NCI-H524 (cell line): ENCODE measurements around the gene DNPEP.
A peak's percentile ranks its signal among the peaks of the same experiment; 100 is the strongest.
"Not testable (repeated sequence)": the region's sequence is repeated elsewhere in the genome, so short reads cannot be mapped to it uniquely, and the experiment has no call there.

ENCODE experiments used
- DNase-seq, 2 experiments: peaks; one replicate each; lab custom pipeline; 2025; lab: John Stamatoyannopoulos, UW

Gene DNPEP

DNA sequence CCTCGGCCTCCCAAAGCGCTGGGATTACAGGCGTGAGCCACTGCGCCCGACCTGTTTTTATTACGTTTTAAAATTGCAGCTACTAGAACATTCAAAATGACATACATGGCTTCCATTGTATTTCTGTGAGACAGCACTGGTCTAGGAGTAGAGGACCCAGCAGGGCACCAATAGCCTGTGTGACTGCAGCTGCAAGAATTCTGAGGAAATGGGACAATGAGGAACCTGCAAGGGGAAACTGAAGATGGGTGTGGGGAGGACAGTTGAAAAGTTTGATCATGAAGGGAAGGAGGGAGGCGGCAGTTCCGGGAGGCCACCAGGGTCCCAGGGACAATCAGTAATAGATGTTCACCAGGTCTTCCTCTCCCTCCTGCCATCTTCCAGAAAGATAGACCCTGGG, 13.9 kb upstream of the DNPEP start:
- DNase-seq: no peak

GRCh38 chr2:219400562-219400961, 12.8 kb upstream of the DNPEP start:
- no peak for DNase-seq

GRCh38 chr2:219399716-219400478, 12.2 kb upstream of the DNPEP start:
- no peak for DNase-seq

- DNase-seq: peak in 1 of 2 experiments; percentile 29
Observed at GRCh38 chr2:219398721-219399363, 11.1 kb upstream of the DNPEP start.

DNA sequence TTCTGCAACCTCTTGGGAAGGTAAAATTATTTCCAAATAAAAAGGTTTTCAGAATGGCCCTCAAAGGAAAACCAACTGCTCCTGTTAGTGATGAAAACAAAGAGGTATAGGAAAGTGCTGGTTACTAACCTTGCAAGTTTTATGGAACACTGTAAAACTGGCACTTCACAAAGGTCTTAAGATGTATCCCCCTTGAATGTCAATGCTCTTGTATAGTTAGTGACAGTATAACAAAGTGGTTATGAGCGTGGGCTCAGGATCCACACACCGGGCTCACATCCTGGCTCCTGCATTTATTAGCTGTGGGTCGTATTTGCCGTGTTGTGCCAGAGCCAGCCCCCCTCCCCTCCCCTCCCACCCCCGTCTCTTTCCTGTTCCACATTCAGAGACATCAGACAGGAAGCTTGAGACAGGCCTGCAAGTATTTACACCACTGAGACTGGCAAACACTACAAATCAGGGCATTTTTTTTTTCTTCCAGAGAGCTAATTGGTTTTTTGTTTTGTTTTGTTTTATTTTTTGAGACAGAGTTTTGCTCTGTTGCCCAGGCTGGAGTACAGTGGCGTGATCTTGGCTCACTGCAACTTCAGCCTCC, 9.2 kb upstream of the DNPEP start:
- DNase-seq: no peak

DNA sequence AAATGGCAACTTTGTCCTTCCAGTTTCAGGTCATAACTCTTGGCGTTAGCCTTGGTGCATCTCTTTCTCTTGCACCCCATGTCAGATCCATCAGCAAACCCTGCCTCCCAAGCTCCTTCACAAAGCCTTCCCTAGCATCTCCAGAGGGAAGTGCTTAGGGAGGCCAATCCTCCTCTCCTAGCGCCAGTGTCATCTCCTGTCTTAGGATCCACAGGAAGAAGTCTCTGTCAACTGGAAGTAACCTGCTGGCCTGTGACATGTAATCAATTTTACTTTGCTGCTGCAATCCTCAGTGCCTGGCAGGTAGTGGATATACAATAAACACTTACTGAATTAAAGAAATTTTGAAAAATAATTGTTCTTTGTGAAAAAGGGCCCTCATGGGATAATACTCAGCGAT, 7.9 kb upstream of the DNPEP start:
- DNase-seq: no peak

- not testable (repeated sequence) for DNase-seq
Observed at GRCh38 chr2:219395056-219395455, 7.3 kb upstream of the DNPEP start.

DNA sequence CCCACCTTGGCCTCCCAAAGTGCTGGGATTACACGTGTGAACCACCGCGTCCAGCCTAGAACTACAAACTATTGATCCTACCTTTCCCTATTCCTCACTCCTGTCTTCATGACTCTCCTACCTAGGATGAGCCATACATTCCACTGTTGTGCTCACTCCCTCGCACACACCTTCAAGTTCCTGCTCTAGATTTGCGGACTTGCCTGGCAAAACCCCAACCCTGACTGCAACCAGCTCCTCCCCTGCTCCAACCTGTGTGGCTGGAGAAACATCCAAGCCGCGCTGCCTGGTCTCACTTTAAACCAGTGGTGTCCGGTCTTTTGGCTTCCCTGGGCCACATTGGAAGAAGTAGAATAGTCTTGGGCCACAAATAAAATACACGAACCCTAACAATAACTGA, 5.0 kb upstream of the DNPEP start:
- no peak for DNase-seq

- DNase-seq: no peak
Observed at GRCh38 chr2:219388907-219389156, 1.1 kb upstream of the DNPEP start.

DNA sequence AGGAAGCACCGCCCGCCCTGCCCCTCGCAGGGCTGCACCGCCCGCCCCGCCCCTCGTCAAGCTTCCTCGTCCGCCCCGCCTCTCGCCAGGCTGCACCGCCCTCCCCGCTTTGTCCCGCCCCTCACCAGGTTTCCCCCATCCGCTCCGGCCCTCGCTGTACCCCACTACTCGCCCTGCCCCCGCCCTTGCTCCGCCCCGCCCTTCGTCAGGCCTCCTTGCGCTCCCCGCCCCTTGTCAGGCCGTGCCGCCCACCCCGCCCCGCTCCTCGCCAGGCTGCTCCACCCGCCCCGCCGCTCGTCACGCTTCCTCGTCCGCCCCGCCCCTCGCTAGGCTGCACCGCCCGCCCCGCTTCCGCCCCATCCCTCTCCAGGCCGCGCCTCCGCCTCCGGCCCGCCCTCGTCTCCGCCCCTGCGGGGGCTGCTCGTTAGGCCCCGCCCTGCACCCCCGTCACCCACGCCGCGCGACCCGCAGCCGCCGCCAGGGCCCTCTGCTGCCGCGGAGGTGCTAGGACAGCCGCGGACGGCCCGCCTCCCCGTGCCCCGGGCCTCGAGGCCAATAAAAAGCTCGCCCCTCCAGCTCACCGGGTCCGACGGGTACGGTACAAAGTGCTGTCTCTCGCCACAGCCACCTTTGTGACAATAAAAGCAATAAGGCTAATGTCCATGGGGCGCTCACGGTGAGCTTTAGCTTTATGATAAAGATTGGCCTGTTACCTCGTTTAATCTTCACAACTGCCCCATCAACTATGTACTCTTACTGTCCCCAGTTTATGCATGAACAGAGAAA, 602 bp upstream of the DNPEP start:
- peak; percentile 80 to 91 for DNase-seq

- no peak for DNase-seq
Observed at GRCh38 chr2:219386532-219387280, 1.0 kb downstream of the DNPEP start.

DNA sequence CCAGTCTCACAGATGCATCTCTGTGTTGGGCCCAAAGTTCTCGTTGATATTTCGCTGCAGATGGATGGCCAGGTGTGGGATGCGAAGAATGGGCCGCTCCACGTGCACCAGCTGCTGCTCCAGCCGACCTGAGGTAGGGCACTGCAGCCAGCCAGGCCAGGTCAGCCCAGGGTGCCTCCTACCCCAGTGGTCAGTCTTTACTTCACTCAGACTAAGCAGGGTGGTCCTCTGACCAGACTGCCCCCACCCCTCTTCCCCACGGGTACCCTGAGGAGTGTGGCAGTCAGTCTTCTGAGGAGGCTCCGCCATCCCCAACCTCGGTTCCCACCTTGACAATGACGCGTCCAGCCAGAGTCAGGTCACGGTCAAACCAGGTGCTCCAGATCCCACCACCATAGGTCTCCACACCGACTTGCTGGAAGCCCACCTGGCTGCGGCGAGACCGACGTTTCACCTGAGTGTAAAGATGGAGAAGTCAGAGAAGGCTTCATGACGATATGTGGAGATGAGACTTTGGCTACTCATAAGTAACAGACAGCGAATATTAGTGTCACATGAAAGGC, 1.7 kb downstream of the DNPEP start:
- DNase-seq: no peak

GRCh38 chr2:219384859-219385258, 2.9 kb downstream of the DNPEP start:
- DNase-seq: no peak

DNA sequence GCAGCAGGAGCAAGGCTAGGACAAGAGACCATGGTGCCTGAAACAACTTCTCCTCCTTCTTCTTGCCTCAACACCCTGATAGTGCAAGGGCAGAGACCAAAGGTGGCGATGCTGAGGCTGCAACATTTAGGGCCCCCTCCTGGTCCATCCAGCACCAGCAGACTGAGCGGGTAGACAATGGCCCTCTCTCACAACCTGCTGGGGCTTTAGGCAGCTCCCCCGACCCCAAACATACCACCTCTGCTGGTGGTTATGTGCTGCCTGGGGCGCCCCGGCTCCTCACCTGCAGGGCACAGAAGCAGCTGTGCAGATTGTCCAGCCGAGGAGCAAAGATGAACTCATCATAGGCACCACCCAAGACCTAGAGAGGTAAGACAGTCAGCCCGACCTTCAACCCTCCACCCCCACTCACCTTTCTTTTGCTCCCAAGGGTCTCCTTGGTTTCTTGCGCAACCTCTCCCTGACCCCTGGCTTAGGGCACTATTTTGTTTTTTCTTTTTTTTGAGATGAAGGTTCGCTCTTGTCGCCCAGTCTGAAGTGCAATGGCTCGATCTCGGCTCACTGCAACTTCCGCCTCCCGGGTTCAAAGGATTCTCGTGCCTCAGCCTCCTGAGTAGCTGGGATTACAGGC, 3.5 kb downstream of the DNPEP start:
- DNase-seq: no peak

- no peak for DNase-seq
Observed at GRCh38 chr2:219381448-219381847, 6.3 kb downstream of the DNPEP start.

DNA sequence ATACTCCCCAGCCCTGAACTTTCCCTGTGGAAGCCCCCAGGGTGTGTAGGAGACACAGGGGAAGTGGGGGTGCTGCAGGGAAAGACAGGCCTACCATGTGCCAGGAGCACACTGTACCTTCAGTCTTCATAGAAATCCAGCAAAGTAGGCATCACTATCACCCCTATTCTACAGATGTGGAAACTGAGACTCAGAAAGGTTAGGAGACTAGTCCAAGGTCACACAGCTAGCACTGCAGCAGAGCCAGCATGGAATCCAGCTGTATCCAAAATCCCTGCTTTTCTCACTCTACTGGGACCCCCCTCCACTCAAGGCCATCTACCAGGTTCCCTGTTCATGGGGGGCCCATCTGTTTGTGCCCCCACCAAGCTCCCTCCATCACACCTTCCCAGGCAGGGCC, 6.8 kb downstream of the DNPEP start:
- DNase-seq: no peak

DNA sequence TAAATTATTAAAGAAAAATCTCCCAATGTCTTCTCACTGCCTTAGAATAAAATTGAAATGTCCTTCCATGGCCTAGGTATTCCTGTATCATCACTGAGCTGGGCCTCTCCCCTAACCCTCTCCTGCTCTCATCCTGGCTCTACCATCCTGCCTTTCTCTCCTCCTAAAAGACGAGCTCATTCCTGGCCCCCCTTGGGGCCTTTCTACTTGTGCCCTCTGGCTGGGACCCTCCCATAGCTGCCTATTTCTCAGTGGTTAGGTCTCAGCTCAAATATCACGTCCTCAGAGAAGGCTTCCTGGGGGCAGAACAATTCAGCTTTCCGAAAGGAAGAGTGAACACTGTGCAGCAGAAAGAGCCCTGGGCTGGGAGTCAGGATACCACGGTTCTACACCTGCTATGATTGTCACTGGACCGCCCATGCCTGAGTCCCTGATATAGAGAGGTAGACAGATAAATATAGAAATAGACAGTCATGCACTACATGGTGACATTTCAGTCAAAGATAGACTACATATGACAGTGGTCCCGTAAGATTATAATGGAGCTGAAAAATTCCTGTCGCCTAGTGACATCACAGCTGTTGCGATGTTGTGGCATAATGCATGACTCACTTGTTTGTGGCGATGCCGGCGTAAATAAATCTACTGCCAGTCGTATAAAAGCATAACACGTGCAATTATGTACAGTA, 9.4 kb downstream of the DNPEP start:
- no peak for DNase-seq

- DNase-seq: no peak
Observed at GRCh38 chr2:219369447-219369861, 18.3 kb downstream of the DNPEP start.

- DNase-seq: no peak
Observed at GRCh38 chr2:219368690-219369191, 19.0 kb downstream of the DNPEP start.

DNA sequence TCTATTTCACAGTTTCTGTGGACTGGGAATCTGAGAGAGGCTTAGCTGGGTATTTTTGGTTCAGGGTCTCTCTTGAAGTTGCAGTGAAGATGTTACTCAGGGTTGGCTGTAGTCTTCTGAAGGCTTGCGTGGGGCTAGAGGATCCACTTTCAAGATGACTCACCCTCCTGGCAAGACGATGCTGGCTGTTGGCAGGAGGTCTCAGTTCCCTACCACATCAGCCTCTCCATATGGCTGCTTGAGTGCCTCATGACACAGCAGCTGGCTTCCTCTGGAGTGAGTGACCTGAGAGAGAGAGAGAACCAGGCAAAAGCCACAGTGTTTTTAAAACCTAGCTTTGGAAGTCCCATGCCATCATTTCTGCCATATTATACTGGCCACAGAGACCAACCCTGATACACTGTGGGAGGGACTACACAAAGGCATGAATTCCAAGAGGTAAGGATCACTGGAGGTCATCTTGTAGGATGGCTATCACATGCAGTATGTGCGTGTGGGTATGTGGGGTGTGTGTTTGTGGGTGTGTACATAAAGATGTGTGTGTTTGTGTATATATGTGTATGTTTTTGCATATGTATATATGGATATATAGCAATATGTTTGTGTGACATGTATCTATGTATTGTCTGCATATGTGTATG, 25.1 kb downstream of the DNPEP start:
- DNase-seq: peak; percentile 69 to 90
